Measurements from ENCODE around the gene FBXO10. TPM values are rescaled to one million over a fixed set of nuclear protein-coding genes. Genes with fewer than 3 reads are reported as not detected.

FBXO10 gene
- total and polyA plus RNA-seq, 8 donors = 8.0 to 12.0 (median 9.9) TPM

- intact Hi-C loops (cut with DNase I) = no loop called here
- no peak for TF ChIP-seq CTCF (IDR thresholded peaks at IDR 0.05)
- Histone ChIP-seq H3K27me3 (no peaks in the 10 kb centered on the region), H3K9me3 (no peaks in the 10 kb centered on the region), H3K36me3 (no peaks in the 10 kb centered on the region), H3K4me1 (no peaks in the 10 kb centered on the region), H3K4me3 (no peak overlapping the region), H3K27ac (no peak overlapping the region)
- no peak for ATAC-seq
- DNase-seq = no peak
Measured at GRCh38 chr9:37624073-37624472, 47.9 kb upstream of the FBXO10 start.

GRCh38 chr9:37623267-37623666 is 47.1 kb upstream of the FBXO10 start:
- no peak for TF ChIP-seq CTCF (IDR thresholded peaks at IDR 0.05)
- DNase-seq = no peak
- no peak overlapping the region for H3K27ac ChIP-seq
- intact Hi-C loops (cut with DNase I) = no loop called here
- no peaks in the 10 kb centered on the region for H3K27me3 ChIP-seq
- no peaks in the 10 kb centered on the region for H3K4me1 ChIP-seq
- no peak for ATAC-seq
- H3K9me3 ChIP-seq = no peaks in the 10 kb centered on the region
- H3K36me3 ChIP-seq = no peaks in the 10 kb centered on the region
- H3K4me3 ChIP-seq = no peak overlapping the region

- no peak for DNase-seq
- no peaks in the 10 kb centered on the region for H3K27me3 ChIP-seq
- intact Hi-C loops (cut with DNase I) = no loop called here
- no peaks in the 10 kb centered on the region for H3K4me1 ChIP-seq
- TF ChIP-seq CTCF (IDR thresholded peaks at IDR 0.05) = no peak
- ATAC-seq = no peak
- H3K27ac ChIP-seq = no peak overlapping the region
- no peak overlapping the region for H3K4me3 ChIP-seq
- H3K36me3 ChIP-seq = no peaks in the 10 kb centered on the region
- H3K9me3 ChIP-seq = no peaks in the 10 kb centered on the region
Measured at GRCh38 chr9:37622462-37622861, 46.3 kb upstream of the FBXO10 start.

GRCh38 chr9:37621273-37622121 is 45.3 kb upstream of the FBXO10 start:
- DNase-seq = no peak
- Histone ChIP-seq H3K9me3 (no peaks in the 10 kb centered on the region), H3K27me3 (no peaks in the 10 kb centered on the region), H3K4me3 (no peak overlapping the region), H3K36me3 (no peaks in the 10 kb centered on the region), H3K4me1 (no peaks in the 10 kb centered on the region), H3K27ac (no peak overlapping the region)
- TF ChIP-seq CTCF (IDR thresholded peaks at IDR 0.05) = no peak
- no peak for ATAC-seq
- intact Hi-C loops (cut with DNase I) = no loop called here

- Histone ChIP-seq H3K27me3 (no peaks in the 10 kb centered on the region), H3K4me1 (no peaks in the 10 kb centered on the region), H3K9me3 (no peaks in the 10 kb centered on the region), H3K27ac (no peak overlapping the region), H3K36me3 (no peaks in the 10 kb centered on the region), H3K4me3 (no peak overlapping the region)
- TF ChIP-seq CTCF (IDR thresholded peaks at IDR 0.05) = no peak
- intact Hi-C loops (cut with DNase I) = no loop called here
- DNase-seq = no peak
- ATAC-seq = no peak
Measured at GRCh38 chr9:37620396-37620795, 44.2 kb upstream of the FBXO10 start.

Measured in left lung (tissue), 10 donors.